Mesenchymal stem cell (in vitro differentiated cells and primary cell): ENCODE results near the gene FXYD6.

Experiments
- DNase-seq: peaks from one replicate; pipeline ENCODE4 v3.0.0-alpha.2; 2013
- H2AFZ ChIP-seq: one replicate; pipeline ENCODE4 v1.6.1; 2013; ENCODE audit warnings: low read depth, mild to moderate bottlenecking, control low read depth, inconsistent platforms, low read length, moderate library complexity
- H2AK5ac ChIP-seq: 2 replicates; pipeline ENCODE4 v1.6.1; 2013; ENCODE audit warnings: low read length, moderate library complexity, mild to moderate bottlenecking, inconsistent platforms; ENCODE audit not compliant: severe bottlenecking
- H2BK120ac ChIP-seq: one replicate; pipeline ENCODE4 v1.6.1; 2013; ENCODE audit warnings: low read depth, mild to moderate bottlenecking, inconsistent platforms, low read length, moderate library complexity
- H2BK12ac ChIP-seq, 2 experiments: one replicate each; pipeline ENCODE4 v1.6.1; 2013; ENCODE audit warnings: inconsistent platforms in 2 of 2, low read length in 2 of 2, mild to moderate bottlenecking in 2 of 2, moderate library complexity in 2 of 2, control low read depth in 1 of 2
- H2BK15ac ChIP-seq: one replicate; pipeline ENCODE4 v1.6.1; 2013; ENCODE audit warnings: mild to moderate bottlenecking, low read depth, inconsistent platforms; ENCODE audit not compliant: poor library complexity, severe bottlenecking
- H2BK5ac ChIP-seq: 2 replicates; pipeline ENCODE4 v1.6.1; 2013; ENCODE audit warnings: low read depth, mild to moderate bottlenecking, low read length, control low read depth, inconsistent platforms; ENCODE audit not compliant: poor library complexity, severe bottlenecking
- H3K14ac ChIP-seq, 2 experiments: one replicate each; pipeline ENCODE4 v1.6.1; 2013; ENCODE audit warnings: inconsistent platforms in 2 of 2, low read length in 2 of 2, control low read depth in 1 of 2, mild to moderate bottlenecking in 1 of 2, moderate library complexity in 1 of 2
- H3K18ac ChIP-seq, 2 experiments: one replicate each; pipeline ENCODE4 v1.6.1; 2013; ENCODE audit warnings: inconsistent platforms in 2 of 2, low read length in 2 of 2, control low read depth in 1 of 2, low read depth in 1 of 2, mild to moderate bottlenecking in 1 of 2
- H3K23ac ChIP-seq, 2 experiments: one replicate each; pipeline ENCODE4 v1.6.1; 2013; ENCODE audit warnings: inconsistent platforms in 2 of 2, low read length in 2 of 2, mild to moderate bottlenecking in 2 of 2, moderate library complexity in 2 of 2, control low read depth in 1 of 2
- H3K27ac ChIP-seq: 2 replicates; pipeline ENCODE4 v1.5.1; 2013; ENCODE audit warnings: mild to moderate bottlenecking, moderate library complexity, low read length, control low read depth, inconsistent platforms; ENCODE audit not compliant: poor library complexity, severe bottlenecking
- H3K27me3 ChIP-seq, 2 experiments: 2 replicates each; pipeline versions ENCODE4 v1.6.1 to v1.7.0; 2013; ENCODE audit warnings: low read length in 2 of 2, mild to moderate bottlenecking in 2 of 2, moderate library complexity in 2 of 2, control low read depth in 1 of 2, inconsistent platforms in 1 of 2; ENCODE audit not compliant: control insufficient read depth in 1 of 2, insufficient read depth in 1 of 2
- H3K36me3 ChIP-seq, 2 experiments: 2 replicates each; pipeline versions ENCODE4 v1.6.1 to v1.7.0; 2013; ENCODE audit warnings: low read length in 2 of 2, control low read depth in 1 of 2, inconsistent platforms in 1 of 2, low read depth in 1 of 2, mild to moderate bottlenecking in 1 of 2; ENCODE audit not compliant: insufficient read depth in 2 of 2, control insufficient read depth in 1 of 2
- H3K4ac ChIP-seq, 2 experiments: one replicate each; pipeline ENCODE4 v1.6.1; 2013; ENCODE audit warnings: inconsistent platforms in 2 of 2, low read length in 2 of 2, mild to moderate bottlenecking in 2 of 2, moderate library complexity in 2 of 2, control low read depth in 1 of 2, low read depth in 1 of 2
- H3K4me1 ChIP-seq: 2 replicates; pipeline ENCODE4 v1.6.1; 2013; ENCODE audit warnings: low read depth, low read length, control low read depth; ENCODE audit not compliant: control insufficient read depth, insufficient read depth
- H3K4me2 ChIP-seq: 2 replicates; pipeline ENCODE4 v1.6.1; 2013; ENCODE audit warnings: low read length, mild to moderate bottlenecking, inconsistent platforms; ENCODE audit not compliant: poor library complexity, severe bottlenecking
- H3K4me3 ChIP-seq, 2 experiments: 2 replicates each; pipeline versions ENCODE4 v1.5.1 to v1.7.0; 2013; ENCODE audit warnings: low read length in 2 of 2, mild to moderate bottlenecking in 2 of 2, control low read depth in 1 of 2, low read depth in 1 of 2; ENCODE audit not compliant: insufficient read depth in 1 of 2
- H3K79me1 ChIP-seq: replicated peaks from 2 replicates; pipeline ENCODE4 v1.6.1; 2013; ENCODE audit warnings: mild to moderate bottlenecking, control low read depth, low read length, inconsistent platforms; ENCODE audit not compliant: poor library complexity, severe bottlenecking
- H3K9ac ChIP-seq: 2 replicates; pipeline ENCODE4 v1.7.0; 2013; ENCODE audit warnings: mild to moderate bottlenecking, low read length, moderate library complexity
- H3K9me3 ChIP-seq: 2 replicates; pipeline ENCODE4 v1.7.0; 2013; ENCODE audit warnings: mild to moderate bottlenecking, low read length; ENCODE audit not compliant: control insufficient read depth
- H4K8ac ChIP-seq: one replicate; pipeline ENCODE4 v1.6.1; 2013; ENCODE audit warnings: inconsistent platforms, mild to moderate bottlenecking, low read length, moderate library complexity
- H4K91ac ChIP-seq: one replicate; pipeline ENCODE4 v1.6.1; 2013; ENCODE audit warnings: mild to moderate bottlenecking, low read length, inconsistent platforms
- WGBS: methylation state at CpG from one replicate; pipeline ENCODE4 v1.1.7; 2013; ENCODE audit warnings: mixed read lengths; 5-methylcytosine and 5-hydroxymethylcytosine counted together

The FXYD6 gene

DNA sequence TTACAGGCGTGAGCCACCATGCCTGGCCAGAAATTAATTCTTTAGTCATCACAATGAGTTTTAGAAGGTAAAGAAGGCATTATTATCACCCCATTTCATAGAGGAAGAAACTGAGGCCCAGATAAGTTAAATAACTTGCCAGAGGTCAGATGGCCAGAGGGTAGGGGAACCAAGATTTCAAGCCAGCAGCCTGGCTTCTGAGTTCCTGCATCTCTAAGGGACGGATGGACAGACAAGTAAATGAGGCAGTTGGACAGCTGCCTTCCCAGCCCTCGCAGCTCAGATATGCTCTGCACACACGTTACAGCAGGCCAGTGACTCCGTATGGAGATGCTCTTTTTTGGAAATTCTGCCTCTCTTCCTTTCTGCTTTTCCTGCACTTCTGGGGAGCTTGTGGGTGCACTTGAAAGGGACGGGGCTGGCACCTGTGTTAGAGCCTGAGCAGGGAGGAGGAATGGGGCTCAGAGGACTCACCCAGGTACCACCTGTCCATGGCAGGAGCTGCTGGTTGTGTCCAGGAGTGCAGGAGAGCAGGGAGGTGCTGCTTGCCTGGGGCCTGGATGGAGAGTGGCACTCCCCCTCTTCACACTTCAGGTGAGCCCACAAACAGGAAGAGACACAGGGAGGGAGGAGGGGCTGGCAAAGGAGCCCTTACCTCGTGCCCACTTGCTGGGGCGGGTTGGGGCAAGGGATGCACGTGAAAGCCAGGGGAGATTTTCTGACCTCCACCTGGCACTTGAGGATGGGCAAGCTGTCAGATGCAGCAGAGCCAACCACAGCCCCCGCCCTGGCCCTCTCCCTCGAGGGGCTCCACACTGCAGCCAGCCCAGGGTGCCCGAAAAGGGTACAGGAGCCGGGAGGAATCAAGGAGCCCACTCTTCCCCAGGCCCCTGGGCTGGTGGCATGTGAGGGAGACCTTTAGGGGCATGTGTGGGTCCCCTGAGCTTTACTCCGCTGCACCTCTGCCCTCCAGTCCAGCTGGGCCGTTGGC lies 48.6 kb downstream of the FXYD6 start:
- Histone ChIP-seq H2BK120ac (no peak overlapping the region), H3K4me1 (peaks cover 63% of the 10 kb centered on the region), H3K27me3 (peaks cover 0 to 54% of the 10 kb centered on the region in 2 experiments), H3K4ac (no peak overlapping the region), H3K36me3 (peaks cover 0 to 3% of the 10 kb centered on the region in 2 experiments), H2AFZ (no peak overlapping the region), H4K91ac (no peak overlapping the region), H3K27ac (peak overlapping the region; percentile 89), H3K18ac (peak overlapping the region in 1 of 2 experiments; percentile 34), H4K8ac (no peak overlapping the region), H3K14ac (peak overlapping the region in 1 of 2 experiments; percentile 20), H2BK12ac (peak overlapping the region; percentile 45 to 52), H3K4me2 (no peak overlapping the region), H3K9me3 (no peaks in the 10 kb centered on the region), H2AK5ac (peak overlapping the region; percentile 5), H2BK5ac (peak overlapping the region; percentile 85), H3K4me3 (no peak overlapping the region), H3K23ac (no peak overlapping the region), H3K79me1 (peaks cover 4% of the 10 kb centered on the region), H3K9ac (no peak overlapping the region), H2BK15ac (no peak overlapping the region)
- DNase-seq = no peak
- WGBS = 77% methylated on average over 14 of the region's 15 CpGs

GRCh38 chr11:117826832-117827231 lies 49.6 kb downstream of the FXYD6 start:
- Histone ChIP-seq H2AK5ac (no peak overlapping the region), H3K18ac (no peak overlapping the region), H2BK15ac (no peak overlapping the region), H3K27ac (peak overlapping the region; percentile 32), H3K27me3 (peaks cover 0 to 49% of the 10 kb centered on the region in 2 experiments), H3K4ac (no peak overlapping the region), H2AFZ (no peak overlapping the region), H3K4me2 (no peak overlapping the region), H2BK120ac (no peak overlapping the region), H3K4me3 (no peak overlapping the region), H3K14ac (no peak overlapping the region), H3K36me3 (peaks cover 0 to 9% of the 10 kb centered on the region in 2 experiments), H3K9ac (no peak overlapping the region), H3K79me1 (no peaks in the 10 kb centered on the region), H3K23ac (no peak overlapping the region), H2BK12ac (no peak overlapping the region), H4K8ac (no peak overlapping the region), H3K9me3 (no peaks in the 10 kb centered on the region), H2BK5ac (no peak overlapping the region), H4K91ac (no peak overlapping the region), H3K4me1 (peaks cover 63% of the 10 kb centered on the region)
- 95% methylated on average over 3 of the region's 3 CpGs for WGBS
- no peak for DNase-seq

DNA sequence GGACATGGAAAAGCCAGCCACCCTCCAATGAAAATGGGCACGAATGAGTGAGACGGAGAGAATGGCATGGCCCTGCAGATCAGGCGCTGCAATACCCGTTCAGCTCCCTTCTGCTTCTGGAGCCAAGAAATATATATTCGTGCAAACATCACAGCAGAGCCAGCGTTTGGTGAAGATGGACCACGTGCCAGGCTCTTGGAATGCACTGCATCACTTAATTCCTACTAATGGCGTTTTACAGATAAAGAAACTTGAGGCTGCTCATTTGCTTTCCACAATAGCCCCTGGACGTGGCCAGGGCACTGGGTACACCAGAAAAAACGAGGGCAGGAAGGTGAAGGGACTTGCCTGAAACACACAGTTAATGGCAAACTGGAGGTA lies 50.3 kb downstream of the FXYD6 start:
- whole genome bisulfite sequencing = 77% methylated on average over 10 of the region's 10 CpGs
- no peaks in the 10 kb centered on the region for H3K9me3 ChIP-seq

GRCh38 chr11:117825538-117826189 lies 50.8 kb downstream of the FXYD6 start:
- Histone ChIP-seq H2BK120ac (no peak overlapping the region), H3K18ac (peak overlapping the region in 1 of 2 experiments; percentile 16), H2BK12ac (peak overlapping the region; percentile 22 to 84), H3K4ac (no peak overlapping the region), H2AK5ac (peak overlapping the region; percentile 79), H2AFZ (no peak overlapping the region), H2BK5ac (peak overlapping the region; percentile 39), H3K36me3 (peaks cover 0 to 16% of the 10 kb centered on the region in 2 experiments), H3K4me1 (peaks cover 62% of the 10 kb centered on the region), H3K23ac (no peak overlapping the region), H4K91ac (no peak overlapping the region), H3K27me3 (peaks cover 0 to 45% of the 10 kb centered on the region in 2 experiments), H2BK15ac (no peak overlapping the region), H3K4me3 (no peak overlapping the region), H3K79me1 (no peaks in the 10 kb centered on the region), H3K27ac (peak overlapping the region; percentile 94), H3K4me2 (no peak overlapping the region), H3K9ac (no peak overlapping the region), H4K8ac (no peak overlapping the region), H3K9me3 (no peaks in the 10 kb centered on the region), H3K14ac (no peak overlapping the region)
- WGBS = 95% methylated on average over 8 of the region's 8 CpGs
- DNase-seq = no peak

More for the DNA sequence above, 50.3 kb downstream of the FXYD6 start:
- Histone ChIP-seq H2BK12ac (peak overlapping the region in 1 of 2 experiments; percentile 22), H2AFZ (no peak overlapping the region), H3K23ac (no peak overlapping the region), H3K27ac (peak overlapping the region; percentile 94), H3K4me3 (no peak overlapping the region), H3K18ac (no peak overlapping the region), H2BK120ac (no peak overlapping the region), H3K36me3 (peaks cover 0 to 15% of the 10 kb centered on the region in 2 experiments), H2BK15ac (no peak overlapping the region), H2AK5ac (peak overlapping the region; percentile 79), H3K14ac (no peak overlapping the region), H3K79me1 (no peaks in the 10 kb centered on the region), H3K27me3 (peaks cover 0 to 49% of the 10 kb centered on the region in 2 experiments), H2BK5ac (peak overlapping the region; percentile 84), H3K4ac (no peak overlapping the region), H3K4me2 (no peak overlapping the region), H4K91ac (no peak overlapping the region), H4K8ac (no peak overlapping the region), H3K9ac (no peak overlapping the region), H3K4me1 (peaks cover 65% of the 10 kb centered on the region)
- no peak for DNase-seq
